ENCODE results near the gene PCDH7. TPM values are rescaled to one million over a fixed set of nuclear protein-coding genes. Genes with fewer than 3 reads are reported as not detected.

Gene PCDH7
- total and polyA plus RNA-seq, 7 experiments from 2014 or later = not detected

- Histone ChIP-seq H3K36me3 (ENCODE audit: control insufficient read depth in 2 of 3, insufficient read depth in 3 of 3, low read length in 3 of 3) (no peaks in the 10 kb centered on the region), H3K4me1 (ENCODE audit: control insufficient read depth in 2 of 2, insufficient read depth in 2 of 2, low read length in 2 of 2) (no peaks in the 10 kb centered on the region), H3K27me3 (ENCODE audit: control insufficient read depth in 2 of 2, insufficient read depth in 2 of 2, low read length in 2 of 2) (no peaks in the 10 kb centered on the region), H3K27ac (ENCODE audit: low read depth, low read length) (no peak overlapping the region), H3K9me3 (ENCODE audit: control insufficient read depth in 2 of 3, low read length in 3 of 3) (no peaks in the 10 kb centered on the region), H3K4me3 (ENCODE audit: low read length) (no peak overlapping the region)
- ChIA-PET CTCF (no interaction called here), POLR2A (no interaction called here)
- no peak overlapping the region for H3K4me3 Mint-ChIP-seq
- H3K9me3 Mint-ChIP-seq = peaks cover 0 to 3% (median 0%) of the 10 kb centered on the region in 11 donors
- H3K4me1 Mint-ChIP-seq = no peaks in the 10 kb centered on the region
- intact Hi-C loops (cut with micrococcal nuclease) = no loop called here
- no peaks in the 10 kb centered on the region for H3K36me3 Mint-ChIP-seq
- ATAC-seq = no peak
- H3K27me3 Mint-ChIP-seq = no peaks in the 10 kb centered on the region
- no peak for DNase-seq
- no peak overlapping the region for H3K27ac Mint-ChIP-seq
These were observed 40.4 kb downstream of the PCDH7 start for GRCh38 chr4:30760551-30760950.

- H3K27me3 Mint-ChIP-seq = no peaks in the 10 kb centered on the region
- H3K4me1 ChIP-seq (ENCODE audit: control insufficient read depth in 2 of 2, insufficient read depth in 2 of 2, low read length in 2 of 2) = no peaks in the 10 kb centered on the region
- peaks cover 0 to 4% (median 0%) of the 10 kb centered on the region in 11 donors for H3K9me3 Mint-ChIP-seq
- H3K27me3 ChIP-seq (ENCODE audit: control insufficient read depth in 2 of 2, insufficient read depth in 2 of 2, low read length in 2 of 2) = no peaks in the 10 kb centered on the region
- intact Hi-C loops (cut with micrococcal nuclease) = no loop called here
- no peak overlapping the region for H3K4me3 Mint-ChIP-seq
- ATAC-seq = no peak
- CTCF ChIA-PET = no interaction called here
- H3K9me3 ChIP-seq (ENCODE audit: control insufficient read depth in 2 of 3, low read length in 3 of 3) = no peaks in the 10 kb centered on the region
- no peak overlapping the region for H3K27ac ChIP-seq (ENCODE audit: low read depth, low read length)
- no peak overlapping the region for H3K27ac Mint-ChIP-seq
- no peak for DNase-seq
- no peak overlapping the region for H3K4me3 ChIP-seq (ENCODE audit: low read length)
- POLR2A ChIA-PET = no interaction called here
- no peaks in the 10 kb centered on the region for H3K4me1 Mint-ChIP-seq
- H3K36me3 ChIP-seq (ENCODE audit: control insufficient read depth in 2 of 3, insufficient read depth in 3 of 3, low read length in 3 of 3) = no peaks in the 10 kb centered on the region
- no peaks in the 10 kb centered on the region for H3K36me3 Mint-ChIP-seq
These were observed 43.2 kb downstream of the PCDH7 start for GRCh38 chr4:30763321-30763727.

GRCh38 chr4:30765022-30765421 lies 44.9 kb downstream of the PCDH7 start:
- H3K9me3 ChIP-seq (ENCODE audit: control insufficient read depth in 2 of 3, low read length in 3 of 3) = no peaks in the 10 kb centered on the region
- H3K27me3 ChIP-seq (ENCODE audit: control insufficient read depth in 2 of 2, insufficient read depth in 2 of 2, low read length in 2 of 2) = no peaks in the 10 kb centered on the region
- intact Hi-C loops (cut with micrococcal nuclease) = no loop called here
- Mint-ChIP-seq H3K4me3 (no peak overlapping the region), H3K4me1 (no peaks in the 10 kb centered on the region), H3K36me3 (no peaks in the 10 kb centered on the region), H3K9me3 (peaks cover 0 to 10% (median 0%) of the 10 kb centered on the region in 11 donors), H3K27ac (no peak overlapping the region), H3K27me3 (no peaks in the 10 kb centered on the region)
- H3K36me3 ChIP-seq (ENCODE audit: control insufficient read depth in 2 of 3, insufficient read depth in 3 of 3, low read length in 3 of 3) = no peaks in the 10 kb centered on the region
- POLR2A ChIA-PET = no interaction called here
- CTCF ChIA-PET = no interaction called here
- no peak overlapping the region for H3K27ac ChIP-seq (ENCODE audit: low read depth, low read length)
- no peak overlapping the region for H3K4me3 ChIP-seq (ENCODE audit: low read length)
- no peaks in the 10 kb centered on the region for H3K4me1 ChIP-seq (ENCODE audit: control insufficient read depth in 2 of 2, insufficient read depth in 2 of 2, low read length in 2 of 2)
- ATAC-seq = no peak
- DNase-seq = no peak

GRCh38 chr4:30767147-30767845 lies 47.1 kb downstream of the PCDH7 start:
- ChIA-PET CTCF (no interaction called here), POLR2A (no interaction called here)
- Histone ChIP-seq H3K27ac (ENCODE audit: low read depth, low read length) (no peak overlapping the region), H3K36me3 (ENCODE audit: control insufficient read depth in 2 of 3, insufficient read depth in 3 of 3, low read length in 3 of 3) (no peaks in the 10 kb centered on the region), H3K4me1 (ENCODE audit: control insufficient read depth in 2 of 2, insufficient read depth in 2 of 2, low read length in 2 of 2) (no peaks in the 10 kb centered on the region), H3K9me3 (ENCODE audit: control insufficient read depth in 2 of 3, low read length in 3 of 3) (no peaks in the 10 kb centered on the region), H3K27me3 (ENCODE audit: control insufficient read depth in 2 of 2, insufficient read depth in 2 of 2, low read length in 2 of 2) (no peaks in the 10 kb centered on the region), H3K4me3 (ENCODE audit: low read length) (no peak overlapping the region)
- H3K9me3 Mint-ChIP-seq = peaks cover 0 to 10% (median 0%) of the 10 kb centered on the region in 11 donors
- no peak overlapping the region for H3K27ac Mint-ChIP-seq
- no peak for ATAC-seq
- H3K27me3 Mint-ChIP-seq = no peaks in the 10 kb centered on the region
- no peaks in the 10 kb centered on the region for H3K4me1 Mint-ChIP-seq
- DNase-seq = no peak
- intact Hi-C loops (cut with micrococcal nuclease) = no loop called here
- H3K4me3 Mint-ChIP-seq = no peak overlapping the region
- no peaks in the 10 kb centered on the region for H3K36me3 Mint-ChIP-seq

GRCh38 chr4:30768277-30768676 lies 48.1 kb downstream of the PCDH7 start:
- no peaks in the 10 kb centered on the region for H3K36me3 ChIP-seq (ENCODE audit: control insufficient read depth in 2 of 3, insufficient read depth in 3 of 3, low read length in 3 of 3)
- H3K27me3 ChIP-seq (ENCODE audit: control insufficient read depth in 2 of 2, insufficient read depth in 2 of 2, low read length in 2 of 2) = no peaks in the 10 kb centered on the region
- ATAC-seq = no peak
- no peak for DNase-seq
- H3K4me3 ChIP-seq (ENCODE audit: low read length) = no peak overlapping the region
- H3K9me3 ChIP-seq (ENCODE audit: control insufficient read depth in 2 of 3, low read length in 3 of 3) = no peaks in the 10 kb centered on the region
- Mint-ChIP-seq H3K9me3 (peaks cover 0 to 10% (median 0%) of the 10 kb centered on the region in 11 donors), H3K36me3 (no peaks in the 10 kb centered on the region), H3K4me3 (no peak overlapping the region), H3K4me1 (no peaks in the 10 kb centered on the region), H3K27me3 (no peaks in the 10 kb centered on the region), H3K27ac (no peak overlapping the region)
- no peaks in the 10 kb centered on the region for H3K4me1 ChIP-seq (ENCODE audit: control insufficient read depth in 2 of 2, insufficient read depth in 2 of 2, low read length in 2 of 2)
- intact Hi-C loops (cut with micrococcal nuclease) = no loop called here
- POLR2A ChIA-PET = interaction anchor here (0.7 kb wide), 1 partner anchor 40 kb away, joined by 4 read pairs; no protein-coding TSS in a partner anchor
- no peak overlapping the region for H3K27ac ChIP-seq (ENCODE audit: low read depth, low read length)
- CTCF ChIA-PET = no interaction called here

- no peaks in the 10 kb centered on the region for H3K36me3 ChIP-seq (ENCODE audit: control insufficient read depth in 2 of 3, insufficient read depth in 3 of 3, low read length in 3 of 3)
- no peak overlapping the region for H3K4me3 ChIP-seq (ENCODE audit: low read length)
- H3K4me1 ChIP-seq (ENCODE audit: control insufficient read depth in 2 of 2, insufficient read depth in 2 of 2, low read length in 2 of 2) = no peaks in the 10 kb centered on the region
- H3K9me3 Mint-ChIP-seq = peaks cover 0 to 10% (median 0%) of the 10 kb centered on the region in 11 donors
- H3K27ac Mint-ChIP-seq = no peak overlapping the region
- ChIA-PET CTCF (no interaction called here), POLR2A (no interaction called here)
- H3K27me3 Mint-ChIP-seq = no peaks in the 10 kb centered on the region
- H3K4me3 Mint-ChIP-seq = no peak overlapping the region
- no peaks in the 10 kb centered on the region for H3K27me3 ChIP-seq (ENCODE audit: control insufficient read depth in 2 of 2, insufficient read depth in 2 of 2, low read length in 2 of 2)
- H3K36me3 Mint-ChIP-seq = no peaks in the 10 kb centered on the region
- H3K27ac ChIP-seq (ENCODE audit: low read depth, low read length) = no peak overlapping the region
- no peak for DNase-seq
- H3K9me3 ChIP-seq (ENCODE audit: control insufficient read depth in 2 of 3, low read length in 3 of 3) = no peaks in the 10 kb centered on the region
- no peaks in the 10 kb centered on the region for H3K4me1 Mint-ChIP-seq
- no peak for ATAC-seq
- intact Hi-C loops (cut with micrococcal nuclease) = no loop called here
These were observed 48.9 kb downstream of the PCDH7 start for GRCh38 chr4:30769093-30769492.

GRCh38 chr4:30770049-30770549 lies 49.9 kb downstream of the PCDH7 start:
- H3K27me3 ChIP-seq (ENCODE audit: control insufficient read depth in 2 of 2, insufficient read depth in 2 of 2, low read length in 2 of 2) = no peaks in the 10 kb centered on the region
- intact Hi-C loops (cut with micrococcal nuclease) = no loop called here
- no peaks in the 10 kb centered on the region for H3K36me3 Mint-ChIP-seq
- H3K27me3 Mint-ChIP-seq = no peaks in the 10 kb centered on the region
- POLR2A ChIA-PET = no interaction called here
- H3K4me1 ChIP-seq (ENCODE audit: control insufficient read depth in 2 of 2, insufficient read depth in 2 of 2, low read length in 2 of 2) = no peaks in the 10 kb centered on the region
- H3K9me3 ChIP-seq (ENCODE audit: control insufficient read depth in 2 of 3, low read length in 3 of 3) = no peaks in the 10 kb centered on the region
- CTCF ChIA-PET = no interaction called here
- H3K4me3 ChIP-seq (ENCODE audit: low read length) = no peak overlapping the region
- ATAC-seq = no peak
- no peaks in the 10 kb centered on the region for H3K36me3 ChIP-seq (ENCODE audit: control insufficient read depth in 2 of 3, insufficient read depth in 3 of 3, low read length in 3 of 3)
- H3K4me1 Mint-ChIP-seq = no peaks in the 10 kb centered on the region
- no peak overlapping the region for H3K27ac Mint-ChIP-seq
- H3K4me3 Mint-ChIP-seq = no peak overlapping the region
- DNase-seq = no peak
- H3K27ac ChIP-seq (ENCODE audit: low read depth, low read length) = no peak overlapping the region
- peaks cover 0 to 10% (median 0%) of the 10 kb centered on the region in 11 donors for H3K9me3 Mint-ChIP-seq

Measured in naive thymus-derived CD4-positive, alpha-beta T cell (primary cell).